ENCODE data around the gene KLF7.

KLF7 gene

GRCh38 chr2:207066166-207066565 is 99.6 kb downstream of the KLF7 start:
- no peaks in the 10 kb centered on the region for H3K4me1 Mint-ChIP-seq
- H3K36me3 Mint-ChIP-seq, result no peaks in the 10 kb centered on the region
- H3K9me3 Mint-ChIP-seq, result no peaks in the 10 kb centered on the region
- no peak for ATAC-seq
- no peak overlapping the region for H3K27ac Mint-ChIP-seq
- H3K27me3 Mint-ChIP-seq, result no peaks in the 10 kb centered on the region
- no peak overlapping the region for H3K4me3 Mint-ChIP-seq

- Mint-ChIP-seq H3K27ac (no peak overlapping the region), H3K36me3 (no peaks in the 10 kb centered on the region), H3K27me3 (no peaks in the 10 kb centered on the region), H3K4me3 (no peak overlapping the region), H3K4me1 (no peaks in the 10 kb centered on the region), H3K9me3 (no peaks in the 10 kb centered on the region)
- no peak for ATAC-seq
Observed at GRCh38 chr2:207064128-207064690, 101.5 kb downstream of the KLF7 start.

GRCh38 chr2:207061181-207061580 is 104.6 kb downstream of the KLF7 start:
- H3K27ac Mint-ChIP-seq, result no peak overlapping the region
- H3K9me3 Mint-ChIP-seq, result no peaks in the 10 kb centered on the region
- ATAC-seq, result no peak
- peaks cover 10% of the 10 kb centered on the region for H3K27me3 Mint-ChIP-seq
- H3K36me3 Mint-ChIP-seq, result no peaks in the 10 kb centered on the region
- H3K4me1 Mint-ChIP-seq, result no peaks in the 10 kb centered on the region
- no peak overlapping the region for H3K4me3 Mint-ChIP-seq

- no peaks in the 10 kb centered on the region for H3K4me1 Mint-ChIP-seq
- peaks cover 20% of the 10 kb centered on the region for H3K27me3 Mint-ChIP-seq
- H3K9me3 Mint-ChIP-seq, result peaks cover 3% of the 10 kb centered on the region
- no peak overlapping the region for H3K4me3 Mint-ChIP-seq
- H3K27ac Mint-ChIP-seq, result no peak overlapping the region
- ATAC-seq, result no peak
- H3K36me3 Mint-ChIP-seq, result no peaks in the 10 kb centered on the region
Observed at GRCh38 chr2:207055257-207055656, 110.5 kb downstream of the KLF7 start.

GRCh38 chr2:207054521-207054920 is 111.2 kb downstream of the KLF7 start:
- Mint-ChIP-seq H3K4me1 (no peaks in the 10 kb centered on the region), H3K9me3 (peaks cover 3% of the 10 kb centered on the region), H3K27ac (no peak overlapping the region), H3K27me3 (peaks cover 20% of the 10 kb centered on the region), H3K4me3 (no peak overlapping the region), H3K36me3 (no peaks in the 10 kb centered on the region)
- no peak for ATAC-seq

GRCh38 chr2:207051385-207051965 is 114.3 kb downstream of the KLF7 start:
- H3K9me3 Mint-ChIP-seq, result peaks cover 3% of the 10 kb centered on the region
- peaks cover 7% of the 10 kb centered on the region for H3K4me1 Mint-ChIP-seq
- H3K27ac Mint-ChIP-seq, result no peak overlapping the region
- ATAC-seq, result no peak
- no peak overlapping the region for H3K4me3 Mint-ChIP-seq
- no peaks in the 10 kb centered on the region for H3K36me3 Mint-ChIP-seq
- peaks cover 10% of the 10 kb centered on the region for H3K27me3 Mint-ChIP-seq

GRCh38 chr2:207049122-207049521 is 116.6 kb downstream of the KLF7 start:
- H3K36me3 Mint-ChIP-seq, result no peaks in the 10 kb centered on the region
- no peak overlapping the region for H3K27ac Mint-ChIP-seq
- H3K4me1 Mint-ChIP-seq, result peaks cover 7% of the 10 kb centered on the region
- ATAC-seq, result no peak
- no peaks in the 10 kb centered on the region for H3K27me3 Mint-ChIP-seq
- H3K4me3 Mint-ChIP-seq, result no peak overlapping the region
- peaks cover 3% of the 10 kb centered on the region for H3K9me3 Mint-ChIP-seq

- ATAC-seq, result no peak
Observed at GRCh38 chr2:207048416-207048815, 117.3 kb downstream of the KLF7 start.

GRCh38 chr2:207046724-207047123 is 119.0 kb downstream of the KLF7 start:
- Mint-ChIP-seq H3K9me3 (no peaks in the 10 kb centered on the region), H3K27me3 (peaks cover 8% of the 10 kb centered on the region), H3K4me3 (no peak overlapping the region), H3K4me1 (peaks cover 7% of the 10 kb centered on the region), H3K27ac (peak overlapping the region; percentile 18), H3K36me3 (no peaks in the 10 kb centered on the region)
- peak; percentile 57 for ATAC-seq

More at GRCh38 chr2:207048416-207048815, 117.3 kb downstream of the KLF7 start:
- Mint-ChIP-seq H3K27me3 (no peaks in the 10 kb centered on the region), H3K4me1 (peaks cover 7% of the 10 kb centered on the region), H3K27ac (no peak overlapping the region), H3K9me3 (peaks cover 3% of the 10 kb centered on the region), H3K36me3 (no peaks in the 10 kb centered on the region), H3K4me3 (no peak overlapping the region)

GRCh38 chr2:207045531-207045930 is 120.2 kb downstream of the KLF7 start:
- H3K27ac Mint-ChIP-seq, result peak overlapping the region; percentile 5
- no peak overlapping the region for H3K4me3 Mint-ChIP-seq
- H3K4me1 Mint-ChIP-seq, result peaks cover 7% of the 10 kb centered on the region
- H3K36me3 Mint-ChIP-seq, result no peaks in the 10 kb centered on the region
- no peak for ATAC-seq
- peaks cover 16% of the 10 kb centered on the region for H3K27me3 Mint-ChIP-seq
- no peaks in the 10 kb centered on the region for H3K9me3 Mint-ChIP-seq

GRCh38 chr2:207044379-207045362 is 121.1 kb downstream of the KLF7 start:
- Mint-ChIP-seq H3K4me1 (peaks cover 7% of the 10 kb centered on the region), H3K4me3 (no peak overlapping the region), H3K36me3 (no peaks in the 10 kb centered on the region), H3K27me3 (peaks cover 16% of the 10 kb centered on the region), H3K27ac (no peak overlapping the region), H3K9me3 (no peaks in the 10 kb centered on the region)
- ATAC-seq, result no peak

- Mint-ChIP-seq H3K36me3 (no peaks in the 10 kb centered on the region), H3K4me1 (peaks cover 7% of the 10 kb centered on the region), H3K9me3 (no peaks in the 10 kb centered on the region), H3K27me3 (peaks cover 32% of the 10 kb centered on the region), H3K4me3 (no peak overlapping the region), H3K27ac (no peak overlapping the region)
- no peak for ATAC-seq
Observed at GRCh38 chr2:207042841-207043240, 122.9 kb downstream of the KLF7 start.

- Mint-ChIP-seq H3K4me3 (no peak overlapping the region), H3K4me1 (peaks cover 5% of the 10 kb centered on the region), H3K36me3 (no peaks in the 10 kb centered on the region), H3K9me3 (no peaks in the 10 kb centered on the region), H3K27ac (no peak overlapping the region), H3K27me3 (peaks cover 37% of the 10 kb centered on the region)
- ATAC-seq, result no peak
Observed at GRCh38 chr2:207041786-207042554, 123.8 kb downstream of the KLF7 start.

GRCh38 chr2:207041279-207041678 is 124.5 kb downstream of the KLF7 start:
- peaks cover 37% of the 10 kb centered on the region for H3K27me3 Mint-ChIP-seq
- no peak overlapping the region for H3K4me3 Mint-ChIP-seq
- no peak overlapping the region for H3K27ac Mint-ChIP-seq
- ATAC-seq, result no peak
- no peaks in the 10 kb centered on the region for H3K36me3 Mint-ChIP-seq
- no peaks in the 10 kb centered on the region for H3K4me1 Mint-ChIP-seq
- no peaks in the 10 kb centered on the region for H3K9me3 Mint-ChIP-seq

GRCh38 chr2:207040696-207041095 is 125.1 kb downstream of the KLF7 start:
- H3K27ac Mint-ChIP-seq, result no peak overlapping the region
- H3K4me1 Mint-ChIP-seq, result no peaks in the 10 kb centered on the region
- no peak overlapping the region for H3K4me3 Mint-ChIP-seq
- H3K9me3 Mint-ChIP-seq, result no peaks in the 10 kb centered on the region
- no peak for ATAC-seq
- H3K27me3 Mint-ChIP-seq, result peaks cover 37% of the 10 kb centered on the region
- no peaks in the 10 kb centered on the region for H3K36me3 Mint-ChIP-seq
